ENCODE results near the gene TPK1. TPM values are rescaled to one million over a fixed set of nuclear protein-coding genes. Genes with fewer than 3 reads are reported as not detected.

TPK1 gene
- total RNA-seq, 2 experiments from 2014 or later = 15.5 to 15.8 TPM

GRCh38 chr7:144854839-144855424, 19.1 kb upstream of the TPK1 start:
- Mint-ChIP-seq H3K4me3 (no peak overlapping the region), H3K27ac (no peak overlapping the region), H3K4me1 (ENCODE audit: low read depth) (no peaks in the 10 kb centered on the region), H3K36me3 (ENCODE audit: low read depth) (no peaks in the 10 kb centered on the region), H3K27me3 (no peaks in the 10 kb centered on the region), H3K9me3 (no peaks in the 10 kb centered on the region)
- TF ChIP-seq CTCF (IDR thresholded peaks at IDR 0.05) = peak; percentile 42
- DNase-seq = no peak
- intact Hi-C loops (cut with micrococcal nuclease) = no loop called here
- ATAC-seq = no peak
- ChIA-PET POLR2A (no interaction called here), CTCF (interaction anchor here (0.7 to 1.1 kb wide), 7 partner anchors 9 to 135 kb away, joined by 3 to 5 read pairs (median 3); no protein-coding TSS in a partner anchor)

- CTCF ChIA-PET = no interaction called here
- Mint-ChIP-seq H3K4me1 (ENCODE audit: low read depth) (no peaks in the 10 kb centered on the region), H3K36me3 (ENCODE audit: low read depth) (peaks cover 2% of the 10 kb centered on the region), H3K4me3 (no peak overlapping the region), H3K27me3 (no peaks in the 10 kb centered on the region), H3K9me3 (peaks cover 3% of the 10 kb centered on the region), H3K27ac (no peak overlapping the region)
- DNase-seq (no peak), ATAC-seq (no peak)
- TF ChIP-seq CTCF (IDR thresholded peaks at IDR 0.05) = no peak
- intact Hi-C loops (cut with micrococcal nuclease) = no loop called here
- POLR2A ChIA-PET = no interaction called here
Observed at GRCh38 chr7:144853542-144853941, 17.7 kb upstream of the TPK1 start.

- Mint-ChIP-seq H3K27ac (no peak overlapping the region), H3K36me3 (ENCODE audit: low read depth) (peaks cover 4% of the 10 kb centered on the region), H3K4me3 (no peak overlapping the region), H3K27me3 (no peaks in the 10 kb centered on the region), H3K9me3 (peaks cover 6% of the 10 kb centered on the region), H3K4me1 (ENCODE audit: low read depth) (peaks cover 2% of the 10 kb centered on the region)
- intact Hi-C loops (cut with micrococcal nuclease) = no loop called here
- ChIA-PET POLR2A (interaction anchor here (0.6 kb wide), 1 partner anchor 30 kb away, joined by 3 read pairs; no protein-coding TSS in a partner anchor), CTCF (no interaction called here)
- ATAC-seq = no peak
- no peak for TF ChIP-seq CTCF (IDR thresholded peaks at IDR 0.05)
- no peak for DNase-seq
Observed at GRCh38 chr7:144848078-144848477, 12.2 kb upstream of the TPK1 start.

GRCh38 chr7:144842377-144842851, 6.6 kb upstream of the TPK1 start:
- DNase-seq (peak; percentile 69), ATAC-seq (peak; percentile 89)
- Mint-ChIP-seq H3K4me1 (ENCODE audit: low read depth) (peaks cover 17% of the 10 kb centered on the region), H3K27me3 (no peaks in the 10 kb centered on the region), H3K9me3 (peaks cover 9% of the 10 kb centered on the region), H3K27ac (peak overlapping the region; percentile 89), H3K36me3 (ENCODE audit: low read depth) (peaks cover 4% of the 10 kb centered on the region), H3K4me3 (peak overlapping the region; percentile 6)
- TF ChIP-seq CTCF (IDR thresholded peaks at IDR 0.05) = no peak
- CTCF ChIA-PET = no interaction called here
- POLR2A ChIA-PET = no interaction called here
- intact Hi-C loops (cut with micrococcal nuclease) = no loop called here

GRCh38 chr7:144836545-144836842, 641 bp upstream of the TPK1 start:
- ATAC-seq (no peak), DNase-seq (no peak)
- H3K27me3 Mint-ChIP-seq = no peaks in the 10 kb centered on the region
- H3K4me3 Mint-ChIP-seq = peak overlapping the region; percentile 95
- H3K27ac Mint-ChIP-seq = peak overlapping the region; percentile 94
- peaks cover 29% of the 10 kb centered on the region for H3K4me1 Mint-ChIP-seq (ENCODE audit: low read depth)
- H3K36me3 Mint-ChIP-seq (ENCODE audit: low read depth) = peaks cover 4% of the 10 kb centered on the region
- H3K9me3 Mint-ChIP-seq = peaks cover 11% of the 10 kb centered on the region
- intact Hi-C loops (cut with micrococcal nuclease) = loop anchor here (10.0 kb wide), 1 partner anchor 102 kb away; no protein-coding TSS in a partner anchor
- TF ChIP-seq CTCF (IDR thresholded peaks at IDR 0.05) = no peak
- ChIA-PET POLR2A (interaction anchor here (0.7 to 4.4 kb wide), 6 partner anchors 10 to 96 kb away, joined by 4 to 71 read pairs (median 24); no protein-coding TSS in a partner anchor), CTCF (interaction anchor here (0.9 to 2.7 kb wide), 8 partner anchors 9 to 103 kb away, joined by 3 to 20 read pairs (median 4); no protein-coding TSS in a partner anchor)
